Lung (tissue), 12 donors: Measurements from ENCODE around the gene INTS11. TPM values are rescaled to one million over a fixed set of nuclear protein-coding genes. Genes with fewer than 3 reads are reported as not detected.

ENCODE experiments used
- ATAC-seq: fragments of 200-7000 bp; cut with Tn5 transposase; one replicate; pipeline ENCODE4 v1.9.1; 2020; ENCODE audit warnings: moderate number of reproducible peaks; ENCODE audit not compliant: insufficient read depth, low FRiP score
- DNase-seq, 3 donors: peaks; one replicate each; pipeline ENCODE4 v3.0.0-alpha.2; 2013 to 2017
- H3K27ac ChIP-seq, 2 donors: one replicate each; pipeline ENCODE4 v1.5.1; 2013; ENCODE audit warnings: mild to moderate bottlenecking in 2 of 2, moderate library complexity in 2 of 2, control low read depth in 1 of 2, inconsistent platforms in 1 of 2, low read depth in 1 of 2, low read length in 1 of 2
- H3K27me3 ChIP-seq, 3 donors: one replicate each; pipeline ENCODE4 v1.5.1; 2013; ENCODE audit warnings: low read length in 2 of 3; ENCODE audit not compliant: control insufficient read depth in 3 of 3, insufficient read depth in 3 of 3
- H3K36me3 ChIP-seq, 4 donors: one replicate each; pipeline ENCODE4 v1.5.1; 2013; ENCODE audit warnings: low read length in 4 of 4, mild to moderate bottlenecking in 1 of 4, moderate library complexity in 1 of 4; ENCODE audit not compliant: control insufficient read depth in 4 of 4, insufficient read depth in 4 of 4
- H3K4me1 ChIP-seq, 5 donors: one replicate each; pipeline ENCODE4 v1.5.1; 2013; ENCODE audit warnings: low read length in 5 of 5, mild to moderate bottlenecking in 2 of 5, moderate library complexity in 1 of 5; ENCODE audit not compliant: control insufficient read depth in 5 of 5, insufficient read depth in 5 of 5
- H3K4me3 ChIP-seq: one replicate; pipeline ENCODE4 v1.5.1; 2013; ENCODE audit warnings: mild to moderate bottlenecking, control low read depth, moderate library complexity
- H3K9ac ChIP-seq, 2 donors: one replicate each; pipeline ENCODE4 v1.5.1; 2013; ENCODE audit warnings: low read length in 2 of 2, control low read depth in 1 of 2; ENCODE audit not compliant: insufficient read depth in 1 of 2
- H3K9me3 ChIP-seq, 4 donors: one replicate each; pipeline ENCODE4 v1.5.1; 2013; ENCODE audit warnings: low read length in 3 of 4, mild to moderate bottlenecking in 1 of 4, moderate library complexity in 1 of 4; ENCODE audit not compliant: control insufficient read depth in 4 of 4, insufficient read depth in 3 of 4
- WGBS, 2 donors: extraction: QIAGEN DNeasy Blood & Tissue Kit; methylation state at CpG; one replicate each; pipeline ENCODE4 v1.1.7; 2013; 5-methylcytosine and 5-hydroxymethylcytosine counted together
- polyA plus RNA-seq, 2 donors: library from polyadenylated mRNA; stranded (reverse); fragments of 200-250 nt; gene quantifications; one replicate each; pipeline ENCODE4 v1.2.1, GENCODE V29; 2013
- total RNA-seq, 2 donors: library from RNA; depleted of rRNA in 1 of 2; stranded (reverse); fragments of >200 nt in 1 of 2; gene quantifications; one replicate each; pipeline ENCODE4 v1.2.1, GENCODE V29; 2014 to 2021
- TF ChIP-seq, protein P1 (sequence below): IDR thresholded peaks from 2 replicates; pipeline ENCODE4 v1.5.1; 2012; ENCODE audit warnings: mild to moderate bottlenecking; ENCODE audit errors: control extremely low read depth, extremely low read depth
- donor health status: control.
- donor health status: control.
- donor health status: Bipolar disorder and iron deficiency.
- donor health status: healthy.
- donor health status: DM: yes; HTN: yes; CAD: no.

Gene INTS11
- total and polyA plus RNA-seq, 4 donors, result 89.8 to 130 (median 96.7) TPM

DNA sequence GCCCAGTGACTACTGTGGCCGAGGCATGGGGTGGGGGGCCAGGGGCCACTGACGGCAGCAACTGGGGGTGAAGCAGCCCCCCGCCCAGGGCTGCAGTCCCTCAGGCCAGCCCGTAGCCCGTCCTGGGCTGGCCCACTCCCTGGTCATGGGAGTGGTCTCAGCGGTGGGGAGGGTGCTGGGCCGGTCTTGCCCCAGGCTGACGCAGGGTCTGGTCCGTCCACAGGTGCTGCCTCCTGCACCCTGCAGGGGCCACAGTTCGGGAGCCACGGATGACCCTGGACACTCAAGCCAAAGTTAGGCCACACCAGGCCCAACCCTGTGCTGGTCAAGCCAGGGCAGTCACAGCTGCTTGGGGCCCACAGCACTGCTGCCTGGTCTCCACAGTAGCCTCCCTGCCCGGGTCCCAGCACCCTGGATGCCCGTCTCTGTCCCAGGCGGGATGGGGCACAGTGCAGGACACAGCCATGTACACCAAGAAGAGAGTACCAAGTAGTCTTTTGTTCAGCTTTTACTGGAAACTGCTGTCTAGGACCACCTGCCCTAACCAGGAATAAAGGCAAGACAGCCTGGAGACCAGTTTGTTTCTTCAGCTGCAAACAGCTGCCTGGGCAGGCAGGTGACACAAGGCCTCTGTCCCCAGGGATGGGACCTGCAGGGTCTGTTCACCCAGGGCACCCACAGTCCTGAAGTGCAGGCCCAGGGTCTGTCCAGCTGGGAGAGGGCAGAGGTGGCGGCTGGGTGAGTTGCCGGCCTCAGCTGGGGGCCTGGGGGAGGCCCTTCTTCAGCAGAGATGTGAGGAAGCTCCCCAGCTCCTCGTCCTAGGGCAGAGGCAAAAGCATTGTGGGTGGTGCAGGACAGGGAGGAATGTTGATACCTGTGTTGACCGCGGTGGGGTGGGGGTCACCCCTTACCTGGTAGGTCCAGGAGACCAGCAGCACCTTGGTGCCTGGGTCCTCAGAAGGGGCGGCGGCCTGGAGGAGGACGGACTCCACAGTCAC lies 13.1 kb downstream of the INTS11 start:
- Histone ChIP-seq H3K27me3 (no peaks in the 10 kb centered on the region), H3K27ac (no peak overlapping the region), H3K4me3 (no peak overlapping the region), H3K9ac (no peak overlapping the region), H3K36me3 (peaks cover 0 to 56% (median 21%) of the 10 kb centered on the region in 4 donors), H3K4me1 (peaks cover under 1 to 20% (median 8%) of the 10 kb centered on the region in 5 donors), H3K9me3 (no peaks in the 10 kb centered on the region)
- 91 to 92% methylated on average over 17 to 22 of the region's 22 CpGs for WGBS, 2 donors
- TF ChIP-seq, protein P1, sequence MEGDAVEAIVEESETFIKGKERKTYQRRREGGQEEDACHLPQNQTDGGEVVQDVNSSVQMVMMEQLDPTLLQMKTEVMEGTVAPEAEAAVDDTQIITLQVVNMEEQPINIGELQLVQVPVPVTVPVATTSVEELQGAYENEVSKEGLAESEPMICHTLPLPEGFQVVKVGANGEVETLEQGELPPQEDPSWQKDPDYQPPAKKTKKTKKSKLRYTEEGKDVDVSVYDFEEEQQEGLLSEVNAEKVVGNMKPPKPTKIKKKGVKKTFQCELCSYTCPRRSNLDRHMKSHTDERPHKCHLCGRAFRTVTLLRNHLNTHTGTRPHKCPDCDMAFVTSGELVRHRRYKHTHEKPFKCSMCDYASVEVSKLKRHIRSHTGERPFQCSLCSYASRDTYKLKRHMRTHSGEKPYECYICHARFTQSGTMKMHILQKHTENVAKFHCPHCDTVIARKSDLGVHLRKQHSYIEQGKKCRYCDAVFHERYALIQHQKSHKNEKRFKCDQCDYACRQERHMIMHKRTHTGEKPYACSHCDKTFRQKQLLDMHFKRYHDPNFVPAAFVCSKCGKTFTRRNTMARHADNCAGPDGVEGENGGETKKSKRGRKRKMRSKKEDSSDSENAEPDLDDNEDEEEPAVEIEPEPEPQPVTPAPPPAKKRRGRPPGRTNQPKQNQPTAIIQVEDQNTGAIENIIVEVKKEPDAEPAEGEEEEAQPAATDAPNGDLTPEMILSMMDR, result no peak
- ATAC-seq (no peak), DNase-seq (no peak)

DNA sequence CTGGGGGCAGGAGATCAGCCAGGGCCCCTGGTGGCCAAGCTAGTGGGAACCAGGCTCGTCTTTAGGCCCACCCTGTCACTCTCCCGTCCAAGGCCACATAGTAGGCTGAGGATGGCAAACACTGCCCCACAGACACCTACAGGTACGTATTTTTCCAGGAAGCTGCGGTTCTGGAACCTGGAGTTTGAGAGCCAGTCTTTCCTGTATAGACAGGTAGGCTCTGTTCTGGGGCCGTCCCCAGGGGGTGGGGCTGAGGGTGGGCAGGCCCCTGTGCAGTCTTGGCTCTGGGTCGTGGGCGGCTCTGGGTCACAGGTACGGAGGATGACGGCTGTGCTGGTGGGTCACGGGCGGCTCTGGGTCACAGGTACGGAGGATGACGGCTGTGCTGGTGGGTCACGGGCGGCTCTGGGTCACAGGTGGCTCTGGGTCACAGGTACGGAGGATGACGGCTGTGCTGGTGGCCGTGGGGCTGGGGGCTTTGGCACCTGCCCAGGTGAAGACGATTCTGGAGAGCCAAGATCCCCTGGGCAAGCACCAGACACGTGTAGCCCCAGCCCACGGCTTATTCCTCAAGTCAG lies 13.9 kb downstream of the INTS11 start:
- Histone ChIP-seq H3K27ac (no peak overlapping the region), H3K9ac (no peak overlapping the region), H3K36me3 (peaks cover 0 to 53% (median 18%) of the 10 kb centered on the region in 4 donors), H3K9me3 (no peaks in the 10 kb centered on the region), H3K4me3 (no peak overlapping the region), H3K27me3 (no peaks in the 10 kb centered on the region), H3K4me1 (peaks cover 9 to 28% (median 13%) of the 10 kb centered on the region in 5 donors)
- 89 to 92% methylated on average over 21 of the region's 21 CpGs for WGBS, 2 donors
- no peak for DNase-seq
- TF ChIP-seq, protein P1, result no peak
- ATAC-seq, result no peak

DNA sequence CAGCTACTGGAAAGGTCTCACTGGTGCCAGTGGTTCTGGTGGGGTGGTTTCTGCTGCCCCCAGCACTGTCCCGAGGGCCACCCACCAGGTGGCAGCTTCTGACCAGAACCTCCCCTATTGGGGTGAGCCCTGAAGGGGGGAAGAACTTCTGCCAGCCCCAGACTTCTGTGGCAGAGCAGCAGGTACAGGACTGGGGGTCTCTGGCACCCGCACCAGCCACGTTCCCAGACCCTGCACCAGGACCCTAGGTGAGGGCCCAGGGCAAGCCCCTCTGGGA lies 14.4 kb downstream of the INTS11 start:
- no peak for ATAC-seq
- TF ChIP-seq, protein P1, result no peak
- DNase-seq, result no peak
- 89 to 94% methylated on average over 3 of the region's 3 CpGs for WGBS, 2 donors
- H3K9ac ChIP-seq, result no peak overlapping the region
- H3K27ac ChIP-seq, result no peak overlapping the region
- H3K9me3 ChIP-seq, result no peaks in the 10 kb centered on the region
- H3K4me3 ChIP-seq, result no peak overlapping the region
- peaks cover 9 to 34% (median 13%) of the 10 kb centered on the region in 5 donors for H3K4me1 ChIP-seq
- H3K36me3 ChIP-seq, result peaks cover 0 to 49% (median 17%) of the 10 kb centered on the region in 4 donors
- H3K27me3 ChIP-seq, result no peaks in the 10 kb centered on the region
